CD4-positive, alpha-beta T cell treated with Interleukin-10 for 1 hour (primary cell): ENCODE data around the gene RAB38.

ENCODE experiments used
- DNase-seq: peaks from one replicate; pipeline ENCODE4 v3.0.0-alpha.2; 2020

The RAB38 gene

GRCh38 chr11:88174709-88175568, at the start of gene RAB38:
RAB38 (minus strand) TSS chr11:88175443; CDS start chr11:88175384, 59 bp downstream.
- peak; percentile 34 for DNase-seq

GRCh38 chr11:88213406-88213805, 38.2 kb upstream of the RAB38 start:
- DNase-seq = no peak

GRCh38 chr11:88212300-88212699, 37.1 kb upstream of the RAB38 start:
- DNase-seq = no peak

- DNase-seq = no peak
Measured at GRCh38 chr11:88208745-88209144, 33.5 kb upstream of the RAB38 start.

- DNase-seq = no peak
Measured at GRCh38 chr11:88206751-88207150, 31.5 kb upstream of the RAB38 start.

GRCh38 chr11:88204353-88204752, 29.1 kb upstream of the RAB38 start:
- no peak for DNase-seq

GRCh38 chr11:88203604-88204003, 28.4 kb upstream of the RAB38 start:
- DNase-seq = no peak

- DNase-seq = no peak
Measured at GRCh38 chr11:88202498-88202897, 27.3 kb upstream of the RAB38 start.

GRCh38 chr11:88196393-88196792, 21.1 kb upstream of the RAB38 start:
- DNase-seq = no peak

GRCh38 chr11:88195908-88196307, 20.7 kb upstream of the RAB38 start:
- DNase-seq = no peak

- no peak for DNase-seq
Measured at GRCh38 chr11:88194990-88195389, 19.7 kb upstream of the RAB38 start.

GRCh38 chr11:88193278-88193677, 18.0 kb upstream of the RAB38 start:
- DNase-seq = no peak

GRCh38 chr11:88188932-88189253, 13.7 kb upstream of the RAB38 start:
- no peak for DNase-seq

- no peak for DNase-seq
Measured at GRCh38 chr11:88188251-88188931, 13.1 kb upstream of the RAB38 start.

- no peak for DNase-seq
Measured at GRCh38 chr11:88183233-88183632, 8.0 kb upstream of the RAB38 start.

- DNase-seq = no peak
Measured at GRCh38 chr11:88181776-88182175, 6.5 kb upstream of the RAB38 start.

GRCh38 chr11:88179971-88180629, 4.9 kb upstream of the RAB38 start:
- no peak for DNase-seq

- no peak for DNase-seq
Measured at GRCh38 chr11:88179141-88179540, 3.9 kb upstream of the RAB38 start.

- DNase-seq = no peak
Measured at GRCh38 chr11:88178191-88178590, 2.9 kb upstream of the RAB38 start.

GRCh38 chr11:88175569-88176075, 379 bp upstream of the RAB38 start:
- no peak for DNase-seq

GRCh38 chr11:88173956-88174355, 1.3 kb downstream of the RAB38 start:
- no peak for DNase-seq

- DNase-seq = no peak
Measured at GRCh38 chr11:88171982-88172381, 3.3 kb downstream of the RAB38 start.

- DNase-seq = no peak
Measured at GRCh38 chr11:88170673-88171072, 4.6 kb downstream of the RAB38 start.

GRCh38 chr11:88169881-88170280, 5.4 kb downstream of the RAB38 start:
- DNase-seq = no peak
